NCI-H82 (cell line): Measurements from ENCODE around the gene SPTBN4.
A peak's percentile ranks its signal among the peaks of the same experiment; 100 is the strongest.
"Not testable (repeated sequence)": the region's sequence is repeated elsewhere in the genome, so short reads cannot be mapped to it uniquely, and the experiment has no call there.

Experiments used
- DNase-seq: peaks from one replicate; lab custom pipeline; 2025; lab: John Stamatoyannopoulos, UW

The SPTBN4 gene

DNA sequence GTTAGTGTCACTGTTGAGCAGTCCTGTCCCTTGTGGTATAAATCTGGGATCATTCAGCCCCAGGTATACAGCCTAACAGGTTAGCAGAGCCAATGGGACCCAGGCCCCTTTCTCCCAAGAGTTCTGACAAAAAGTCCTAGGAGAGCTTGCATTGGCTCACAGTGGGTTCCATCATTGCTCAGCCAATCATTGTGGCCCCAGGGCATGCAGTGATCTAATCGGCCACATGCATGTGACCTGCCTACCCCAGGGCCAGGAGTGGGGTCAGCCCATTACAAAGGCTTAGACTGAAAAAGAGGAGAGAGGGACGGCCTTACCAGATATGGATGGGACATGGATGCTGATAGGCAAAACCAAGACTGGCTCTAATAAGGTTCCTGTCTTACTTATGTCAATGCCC lies 41.1 kb downstream of the SPTBN4 start:
- DNase-seq: no peak

DNA sequence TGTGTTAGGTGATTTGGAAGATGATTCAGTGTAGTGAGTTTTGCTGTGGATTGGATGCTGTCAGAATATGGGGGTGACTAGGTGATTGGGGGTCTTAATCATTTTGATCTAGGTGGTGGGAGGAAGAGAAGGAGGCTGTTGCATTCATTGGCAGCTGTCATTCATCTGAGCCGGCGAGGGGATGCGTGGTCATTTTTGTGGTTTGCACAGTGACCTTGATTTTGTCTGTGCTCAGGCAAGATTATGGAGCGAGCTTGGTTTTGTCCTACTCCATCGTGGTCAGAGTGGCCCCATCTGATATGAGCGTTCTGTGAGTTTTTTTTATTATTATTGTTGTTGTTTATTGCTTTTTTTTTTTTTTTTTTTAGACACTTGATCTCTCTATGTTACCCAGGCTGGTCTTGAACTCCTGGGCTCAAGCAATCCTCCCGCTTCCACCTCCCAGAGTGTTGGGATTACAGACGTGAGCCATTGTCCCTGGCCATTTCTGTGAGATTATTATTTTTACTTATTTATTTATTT lies 42.0 kb downstream of the SPTBN4 start:
- DNase-seq: no peak

GRCh38 chr19:40510526-40511115 lies 43.8 kb downstream of the SPTBN4 start:
- no peak for DNase-seq

- no peak for DNase-seq
Measured at GRCh38 chr19:40511487-40511886, 44.7 kb downstream of the SPTBN4 start.

- DNase-seq: no peak
Measured at GRCh38 chr19:40512110-40512472, 45.3 kb downstream of the SPTBN4 start.

DNA sequence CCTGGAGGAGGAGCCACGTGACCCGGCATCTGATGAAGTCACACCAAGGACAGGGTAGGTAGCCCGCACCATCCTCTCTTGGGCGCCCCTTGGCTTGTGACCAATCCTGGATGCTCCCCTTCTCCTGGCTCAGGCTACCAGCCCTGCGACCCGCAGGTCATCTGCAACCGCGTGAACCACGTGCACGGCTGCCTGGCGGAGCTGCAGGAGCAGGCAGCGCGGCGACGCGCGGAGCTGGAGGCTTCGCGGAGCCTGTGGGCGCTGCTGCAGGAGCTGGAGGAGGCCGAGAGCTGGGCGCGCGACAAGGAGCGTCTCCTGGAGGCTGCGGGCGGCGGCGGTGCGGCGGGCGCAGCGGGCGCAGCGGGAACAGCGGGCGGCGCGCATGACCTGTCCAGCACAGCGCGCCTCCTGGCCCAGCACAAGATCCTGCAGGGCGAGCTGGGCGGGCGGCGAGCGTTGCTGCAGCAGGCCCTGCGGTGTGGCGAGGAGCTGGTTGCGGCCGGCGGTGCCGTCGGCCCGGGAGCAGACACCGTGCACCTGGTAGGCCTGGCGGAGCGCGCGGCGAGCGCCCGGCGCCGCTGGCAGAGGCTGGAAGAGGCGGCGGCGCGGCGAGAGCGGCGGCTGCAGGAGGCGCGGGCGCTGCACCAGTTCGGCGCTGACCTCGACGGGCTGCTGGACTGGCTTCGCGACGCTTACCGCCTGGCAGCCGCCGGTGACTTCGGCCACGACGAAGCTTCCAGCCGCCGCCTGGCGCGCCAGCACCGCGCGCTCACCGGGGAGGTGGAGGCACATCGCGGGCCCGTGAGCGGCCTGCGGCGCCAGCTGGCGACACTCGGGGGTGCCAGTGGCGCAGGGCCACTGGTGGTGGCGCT lies 45.9 kb downstream of the SPTBN4 start:
- peak; percentile 25 for DNase-seq

GRCh38 chr19:40513345-40513678 lies 46.5 kb downstream of the SPTBN4 start:
- no peak for DNase-seq

DNA sequence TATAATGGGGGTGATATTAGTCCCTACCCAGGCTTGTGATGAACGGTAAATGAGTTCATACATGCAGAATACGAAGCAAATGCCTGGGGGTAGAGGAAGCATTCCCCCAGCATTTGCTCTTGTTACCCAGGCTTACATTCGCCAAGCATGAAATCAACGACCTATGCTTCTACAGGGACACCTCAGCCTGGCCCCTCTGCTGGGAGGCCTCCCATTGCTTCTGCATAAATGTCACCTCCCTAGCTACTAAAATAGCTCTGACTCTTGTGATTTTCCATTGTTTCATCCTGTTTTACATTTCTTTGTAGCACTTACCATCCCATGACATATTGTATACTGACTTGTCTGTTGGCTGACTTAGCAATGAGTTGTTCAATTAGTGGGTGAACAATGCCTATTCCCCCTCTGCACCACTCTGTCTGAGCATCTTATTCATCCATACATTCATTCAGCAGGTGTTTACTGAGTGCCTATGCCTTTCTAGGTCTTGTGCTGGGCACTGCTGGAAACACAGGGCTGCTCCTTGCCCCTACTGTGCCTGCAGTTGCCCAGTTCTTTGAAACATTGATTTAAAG lies 47.0 kb downstream of the SPTBN4 start:
- no peak for DNase-seq

- no peak for DNase-seq
Measured at GRCh38 chr19:40517248-40517647, 50.4 kb downstream of the SPTBN4 start.

DNA sequence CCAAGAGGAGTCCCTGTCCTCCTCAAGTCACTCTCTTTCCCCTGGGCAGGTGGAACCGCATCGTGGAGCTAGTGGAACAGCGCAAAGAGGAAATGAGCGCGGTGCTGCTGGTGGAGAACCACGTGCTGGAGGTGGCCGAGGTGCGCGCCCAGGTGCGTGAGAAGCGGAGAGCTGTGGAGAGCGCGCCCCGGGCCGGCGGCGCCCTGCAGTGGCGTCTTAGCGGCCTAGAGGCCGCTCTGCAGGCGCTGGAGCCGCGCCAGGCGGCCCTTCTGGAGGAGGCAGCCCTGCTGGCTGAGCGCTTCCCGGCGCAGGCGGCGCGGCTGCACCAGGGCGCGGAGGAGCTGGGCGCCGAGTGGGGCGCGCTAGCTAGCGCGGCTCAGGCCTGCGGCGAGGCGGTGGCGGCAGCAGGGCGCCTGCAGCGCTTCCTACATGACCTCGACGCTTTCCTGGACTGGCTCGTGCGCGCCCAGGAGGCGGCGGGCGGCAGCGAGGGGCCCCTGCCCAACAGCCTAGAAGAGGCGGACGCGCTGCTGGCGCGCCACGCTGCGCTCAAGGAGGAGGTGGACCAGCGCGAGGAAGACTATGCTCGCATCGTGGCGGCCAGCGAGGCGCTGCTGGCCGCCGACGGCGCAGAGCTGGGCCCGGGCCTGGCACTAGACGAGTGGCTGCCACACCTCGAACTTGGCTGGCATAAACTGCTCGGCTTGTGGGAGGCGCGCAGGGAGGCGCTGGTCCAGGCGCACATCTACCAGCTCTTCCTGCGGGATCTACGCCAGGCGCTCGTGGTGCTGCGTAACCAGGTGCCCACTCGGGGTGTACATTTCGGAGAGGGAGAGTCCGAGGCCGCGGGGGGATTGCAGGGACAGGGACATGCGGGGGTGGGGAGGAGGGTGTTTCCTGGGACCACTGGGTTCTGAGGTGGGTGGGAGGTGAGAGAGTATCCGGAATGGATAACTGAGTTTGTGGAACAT lies 52.8 kb downstream of the SPTBN4 start:
- peak; percentile 61 for DNase-seq

GRCh38 chr19:40521276-40521675 lies 54.5 kb downstream of the SPTBN4 start:
- peak; percentile 85 for DNase-seq

- not testable (repeated sequence) for DNase-seq
Measured at GRCh38 chr19:40521900-40522299, 55.1 kb downstream of the SPTBN4 start.

DNA sequence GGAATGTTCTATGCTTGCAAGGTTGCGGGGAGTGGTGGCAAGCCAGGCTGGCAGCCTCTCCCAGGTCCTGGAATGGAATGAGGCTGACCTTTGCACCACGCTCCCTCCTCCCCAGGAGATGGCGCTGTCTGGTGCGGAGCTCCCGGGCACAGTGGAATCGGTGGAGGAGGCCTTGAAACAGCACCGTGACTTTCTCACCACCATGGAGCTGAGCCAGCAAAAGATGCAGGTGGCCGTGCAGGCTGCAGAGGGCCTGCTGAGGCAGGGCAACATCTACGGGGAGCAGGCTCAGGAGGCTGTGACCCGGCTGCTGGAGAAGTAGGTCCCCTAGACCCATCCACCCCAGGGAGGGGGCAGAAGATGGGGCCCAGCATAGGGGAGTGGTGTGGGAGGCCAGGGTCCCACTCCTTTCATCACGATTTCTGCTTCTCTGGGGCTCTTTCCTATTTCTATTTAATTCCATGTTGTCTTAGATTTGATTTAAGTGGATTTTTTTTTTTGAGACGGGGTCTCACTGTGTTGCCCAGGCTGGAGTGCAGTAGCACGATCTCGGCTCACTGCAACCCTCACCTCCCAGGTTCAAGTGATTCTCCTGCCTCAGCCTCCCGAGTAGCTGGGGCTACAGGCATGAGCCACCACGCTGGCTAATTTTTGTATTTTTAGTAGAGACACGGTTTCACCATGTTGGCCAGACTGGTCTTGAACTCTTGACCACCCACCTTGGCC lies 56.7 kb downstream of the SPTBN4 start:
- DNase-seq: peak; percentile 88

GRCh38 chr19:40524133-40524549 lies 57.3 kb downstream of the SPTBN4 start:
- no peak for DNase-seq

DNA sequence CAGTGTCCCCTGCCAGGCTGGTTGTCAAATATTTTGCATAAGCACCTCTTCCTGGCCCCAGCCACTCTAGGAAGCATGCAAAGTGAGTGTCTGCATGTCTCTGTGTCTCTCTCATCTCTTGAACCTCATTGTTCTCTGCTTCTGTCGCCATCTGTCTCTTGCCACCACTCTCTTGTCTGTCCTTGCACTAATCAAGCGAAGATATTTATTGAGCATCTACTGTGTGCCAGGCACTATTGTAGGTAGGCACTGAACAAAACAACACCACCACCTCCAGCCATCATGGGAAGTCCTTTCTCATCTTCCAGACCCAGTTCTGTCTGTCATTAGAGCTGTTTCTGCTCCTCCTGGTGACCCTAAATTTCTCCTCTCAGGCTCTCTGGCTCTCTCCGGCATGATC lies 57.9 kb downstream of the SPTBN4 start:
- DNase-seq: no peak

DNA sequence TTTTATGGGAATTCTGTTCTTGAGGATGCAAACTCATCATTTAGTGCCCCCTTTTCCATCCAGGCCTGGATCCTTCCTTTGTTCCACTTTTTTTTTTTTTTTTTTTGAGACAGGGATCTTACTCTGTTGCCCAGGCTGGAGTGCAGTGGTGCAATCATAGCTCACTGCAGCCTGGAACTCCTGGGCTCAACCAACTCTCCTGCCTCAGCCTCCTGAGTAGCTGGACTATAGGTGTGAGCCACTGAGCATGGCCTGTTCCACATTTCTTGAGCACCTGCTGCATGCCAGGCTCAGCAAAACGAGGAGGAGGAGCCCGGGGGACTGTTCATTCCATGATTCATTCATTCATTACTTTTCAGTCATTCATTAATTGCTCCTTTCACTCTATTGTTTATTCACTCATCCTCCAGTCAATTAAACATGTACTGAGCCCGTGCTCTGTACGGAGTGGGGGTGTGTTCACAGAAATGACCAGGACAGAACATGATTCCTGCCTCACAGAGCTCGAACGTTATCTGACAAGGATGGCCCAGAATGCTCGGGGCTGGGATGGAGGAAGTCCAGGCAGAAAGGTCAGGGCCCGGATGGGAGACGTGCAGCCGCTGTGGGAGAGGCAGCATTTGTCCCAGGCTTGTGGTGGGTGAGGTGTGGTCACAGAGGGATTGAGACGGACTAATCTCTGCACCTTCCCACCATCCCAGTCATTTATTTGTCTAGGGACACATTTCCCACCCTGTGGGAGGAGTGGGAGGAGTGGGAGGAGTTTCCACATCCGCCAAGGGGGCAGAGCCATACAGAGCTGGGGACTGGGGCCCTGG lies 58.6 kb downstream of the SPTBN4 start:
- DNase-seq: peak; percentile 53

GRCh38 chr19:40528078-40528477 lies 61.3 kb downstream of the SPTBN4 start:
- DNase-seq: no peak

DNA sequence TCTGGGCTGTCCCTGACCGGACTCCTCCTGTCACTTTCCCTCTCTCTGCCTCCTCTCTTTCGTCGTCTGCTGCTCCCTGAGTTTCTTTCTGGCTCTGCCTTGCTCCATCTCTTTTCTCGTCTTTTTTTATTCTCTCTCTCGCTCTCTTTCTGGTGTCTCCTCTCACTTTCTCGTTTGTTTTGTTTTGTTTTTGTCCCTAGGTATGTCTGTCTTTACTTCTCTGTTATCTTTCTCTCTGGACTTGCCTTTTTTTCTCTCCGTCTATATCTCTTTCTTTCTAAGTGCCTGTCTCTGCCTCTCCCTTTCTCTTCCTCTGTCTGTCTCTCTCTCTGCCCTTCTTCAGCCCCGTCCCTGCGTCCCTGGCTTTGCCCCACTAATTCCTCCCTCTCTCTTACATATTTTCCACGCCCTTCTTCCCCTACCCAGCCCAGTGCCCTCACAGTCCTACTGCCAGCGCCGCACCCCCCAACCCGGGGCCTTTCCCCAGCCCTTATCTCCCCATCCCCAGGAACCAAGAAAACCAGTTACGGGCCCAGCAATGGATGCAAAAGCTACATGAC lies 61.8 kb downstream of the SPTBN4 start:
- no peak for DNase-seq

- peak; percentile 96 for DNase-seq
Measured at GRCh38 chr19:40529093-40529954, 62.5 kb downstream of the SPTBN4 start.
